HepG2 (cell line): ENCODE measurements around the gene GEMIN2. TPM values are rescaled to one million over a fixed set of nuclear protein-coding genes. Genes with fewer than 3 reads are reported as not detected.
A peak's percentile ranks its signal among the peaks of the same experiment; 100 is the strongest.

Experiments used
- GATAD2A ChIP-seq: IDR thresholded peaks from 2 replicates; pipeline ENCODE4 v1.6.1; 2016
- HDAC1 ChIP-seq: sonication (generic); formaldehyde crosslinking; IDR thresholded peaks from 2 replicates; pipeline ENCODE4 v1.5.1; 2020; ENCODE audit warnings: mild to moderate bottlenecking, missing genetic modification reagents
- HNRNPK ChIP-seq: fragments of 200-400 bp; formaldehyde crosslinking; IDR thresholded peaks from 2 replicates; pipeline ENCODE4 v1.6.1; 2018; ENCODE audit warnings: low read length, low read depth, moderate library complexity, mild to moderate bottlenecking; ENCODE audit not compliant: poor library complexity, severe bottlenecking
- JUND ChIP-seq: sonication (generic); formaldehyde crosslinking; IDR thresholded peaks from 2 replicates; pipeline ENCODE4 v1.8.0; 2022; ENCODE audit warnings: mild to moderate bottlenecking, missing genetic modification reagents
- KAT7 ChIP-seq: IDR thresholded peaks from 2 replicates; pipeline ENCODE4 v1.6.1; 2018; ENCODE audit warnings: borderline replicate concordance, missing compliant biosample characterization
- KDM3A ChIP-seq: IDR thresholded peaks from 2 replicates; pipeline ENCODE4 v1.6.1; 2018; ENCODE audit warnings: low read depth, missing compliant biosample characterization
- NFIB ChIP-seq: sonication (generic); formaldehyde crosslinking; IDR thresholded peaks from 2 replicates; pipeline ENCODE4 v1.9.0; 2021; ENCODE audit warnings: missing genetic modification reagents, mild to moderate bottlenecking, borderline replicate concordance
- SIN3A ChIP-seq: IDR thresholded peaks from 2 replicates; pipeline ENCODE4 v1.6.1; 2011; ENCODE audit warnings: low read depth, mild to moderate bottlenecking, control low read depth, low read length, borderline replicate concordance
- SOX13 ChIP-seq, 3 experiments: fragments of 450-650 bp in 1 of 3; sonication (generic) in 1 of 3; formaldehyde crosslinking in 1 of 3; IDR thresholded peaks in 2 of 3; conservative IDR thresholded peaks in 1 of 3; 2 replicates each; pipeline versions ENCODE4 v1.5.0 to v1.6.1; 2016 to 2020; ENCODE audit warnings: antibody characterized with exemption in 1 of 3, mild to moderate bottlenecking in 1 of 3, missing compliant biosample characterization in 1 of 3, missing genetic modification reagents in 1 of 3, moderate library complexity in 1 of 3
- TGIF2 ChIP-seq: IDR thresholded peaks from 2 replicates; pipeline ENCODE4 v1.6.1; 2016; ENCODE audit warnings: control low read depth, missing compliant biosample characterization
- THAP11 ChIP-seq: IDR thresholded peaks from 2 replicates; pipeline ENCODE4 v1.6.1; 2016; ENCODE audit warnings: missing biosample characterization, missing genetic modification reagents
- YEATS4 ChIP-seq: sonication (generic); formaldehyde crosslinking; IDR thresholded peaks from 2 replicates; pipeline ENCODE4 v1.4.0; 2020; ENCODE audit warnings: missing genetic modification reagents, borderline replicate concordance
- ZFY ChIP-seq: sonication (generic); formaldehyde crosslinking; IDR thresholded peaks from 2 replicates; pipeline ENCODE4 v1.4.0; 2020; ENCODE audit warnings: missing genetic modification reagents
- ZNF24 ChIP-seq: fragments of 450-650 bp; IDR thresholded peaks from 2 replicates; pipeline ENCODE4 v1.6.1; 2017; ENCODE audit warnings: antibody characterized with exemption, mild to moderate bottlenecking
- ZNF720 ChIP-seq: sonication (generic); formaldehyde crosslinking; IDR thresholded peaks from 2 replicates; pipeline ENCODE4 v1.4.0; 2020; ENCODE audit warnings: missing genetic modification reagents
- polyA plus RNA-seq, 8 experiments: library from polyadenylated mRNA; depleted of rRNA in 3 of 8; stranded (reverse) in 7 of 8; unstranded in 1 of 8; fragments of >200 nt; fragmentation: Illumina TruSeq in 4 of 8; extraction: Trizol in 4 of 8; gene quantifications; 2 replicates each; pipeline versions ENCODE4 v1.2.1 to v1.2.3, GENCODE V29; 2011 to 2016; ENCODE audit warnings: low read depth in 4 of 8, missing spikeins in 1 of 8, mixed read lengths in 1 of 8; ENCODE audit not compliant: insufficient read depth in 1 of 8
- total RNA-seq, 5 experiments: library from RNA; depleted of rRNA; stranded (reverse); fragments of >200 nt; fragmentation: Illumina TruSeq; extraction: Trizol; gene quantifications; 2 replicates each; pipeline ENCODE4 v1.2.3, GENCODE V29; 2016; ENCODE audit warnings: low read depth in 1 of 5
- TF ChIP-seq, protein P1 (sequence below): sonication (generic); formaldehyde crosslinking; conservative IDR thresholded peaks from 2 replicates; pipeline ENCODE4 v1.8.1; 2023; ENCODE audit warnings: missing genetic modification reagents
- TF ChIP-seq, protein P2 (sequence below): sonication (generic); formaldehyde crosslinking; IDR thresholded peaks from 2 replicates; pipeline ENCODE4 v1.4.0; 2020; ENCODE audit warnings: missing genetic modification reagents
- TF ChIP-seq, protein P3 (sequence below): sonication (generic); formaldehyde crosslinking; IDR thresholded peaks from 2 replicates; pipeline ENCODE4 v1.4.0; 2020; ENCODE audit warnings: missing genetic modification reagents
- TF ChIP-seq, protein P4 (sequence below): sonication (generic); formaldehyde crosslinking; IDR thresholded peaks from 2 replicates; pipeline ENCODE4 v1.4.0; 2020; ENCODE audit warnings: missing genetic modification reagents, borderline replicate concordance
- TF ChIP-seq, protein P5 (sequence below): sonication (generic); formaldehyde crosslinking; IDR thresholded peaks from 2 replicates; pipeline ENCODE4 v1.4.0; 2020; ENCODE audit warnings: missing genetic modification reagents, borderline replicate concordance

Gene GEMIN2
- total and polyA plus RNA-seq, 2 of the 13 experiments (the other 11 are each of a cell fraction or from before 2014, with no cell fraction given): 54.8 to 110 TPM

DNA sequence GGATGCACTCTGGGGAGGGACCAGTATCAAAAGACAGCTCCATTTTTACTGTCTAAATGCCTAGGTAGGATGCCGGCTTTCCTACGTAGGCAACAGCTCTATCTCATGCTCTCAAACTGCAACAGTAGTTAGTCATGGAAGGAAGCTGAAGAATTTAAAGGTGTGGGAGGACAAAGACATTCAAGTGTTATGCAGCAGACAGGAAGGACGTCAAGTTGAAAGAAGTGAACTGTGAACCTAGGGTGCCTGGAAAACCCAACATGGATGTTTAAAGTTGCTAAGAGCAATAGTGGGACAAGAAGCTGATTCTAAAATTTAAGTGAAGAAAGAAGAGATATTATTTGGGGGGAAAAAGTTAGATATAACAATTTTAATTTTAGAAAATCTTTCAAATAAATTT is 17.0 kb upstream of the GEMIN2 start (continued):
- TF ChIP-seq, protein P1, sequence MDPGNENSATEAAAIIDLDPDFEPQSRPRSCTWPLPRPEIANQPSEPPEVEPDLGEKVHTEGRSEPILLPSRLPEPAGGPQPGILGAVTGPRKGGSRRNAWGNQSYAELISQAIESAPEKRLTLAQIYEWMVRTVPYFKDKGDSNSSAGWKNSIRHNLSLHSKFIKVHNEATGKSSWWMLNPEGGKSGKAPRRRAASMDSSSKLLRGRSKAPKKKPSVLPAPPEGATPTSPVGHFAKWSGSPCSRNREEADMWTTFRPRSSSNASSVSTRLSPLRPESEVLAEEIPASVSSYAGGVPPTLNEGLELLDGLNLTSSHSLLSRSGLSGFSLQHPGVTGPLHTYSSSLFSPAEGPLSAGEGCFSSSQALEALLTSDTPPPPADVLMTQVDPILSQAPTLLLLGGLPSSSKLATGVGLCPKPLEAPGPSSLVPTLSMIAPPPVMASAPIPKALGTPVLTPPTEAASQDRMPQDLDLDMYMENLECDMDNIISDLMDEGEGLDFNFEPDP: 0 out of 2 replicates have a peak, but pooled peaks have one; percentile 7
- TF ChIP-seq, protein P2, sequence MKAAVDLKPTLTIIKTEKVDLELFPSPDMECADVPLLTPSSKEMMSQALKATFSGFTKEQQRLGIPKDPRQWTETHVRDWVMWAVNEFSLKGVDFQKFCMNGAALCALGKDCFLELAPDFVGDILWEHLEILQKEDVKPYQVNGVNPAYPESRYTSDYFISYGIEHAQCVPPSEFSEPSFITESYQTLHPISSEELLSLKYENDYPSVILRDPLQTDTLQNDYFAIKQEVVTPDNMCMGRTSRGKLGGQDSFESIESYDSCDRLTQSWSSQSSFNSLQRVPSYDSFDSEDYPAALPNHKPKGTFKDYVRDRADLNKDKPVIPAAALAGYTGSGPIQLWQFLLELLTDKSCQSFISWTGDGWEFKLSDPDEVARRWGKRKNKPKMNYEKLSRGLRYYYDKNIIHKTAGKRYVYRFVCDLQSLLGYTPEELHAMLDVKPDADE: no peak
- TF ChIP-seq, protein P3, sequence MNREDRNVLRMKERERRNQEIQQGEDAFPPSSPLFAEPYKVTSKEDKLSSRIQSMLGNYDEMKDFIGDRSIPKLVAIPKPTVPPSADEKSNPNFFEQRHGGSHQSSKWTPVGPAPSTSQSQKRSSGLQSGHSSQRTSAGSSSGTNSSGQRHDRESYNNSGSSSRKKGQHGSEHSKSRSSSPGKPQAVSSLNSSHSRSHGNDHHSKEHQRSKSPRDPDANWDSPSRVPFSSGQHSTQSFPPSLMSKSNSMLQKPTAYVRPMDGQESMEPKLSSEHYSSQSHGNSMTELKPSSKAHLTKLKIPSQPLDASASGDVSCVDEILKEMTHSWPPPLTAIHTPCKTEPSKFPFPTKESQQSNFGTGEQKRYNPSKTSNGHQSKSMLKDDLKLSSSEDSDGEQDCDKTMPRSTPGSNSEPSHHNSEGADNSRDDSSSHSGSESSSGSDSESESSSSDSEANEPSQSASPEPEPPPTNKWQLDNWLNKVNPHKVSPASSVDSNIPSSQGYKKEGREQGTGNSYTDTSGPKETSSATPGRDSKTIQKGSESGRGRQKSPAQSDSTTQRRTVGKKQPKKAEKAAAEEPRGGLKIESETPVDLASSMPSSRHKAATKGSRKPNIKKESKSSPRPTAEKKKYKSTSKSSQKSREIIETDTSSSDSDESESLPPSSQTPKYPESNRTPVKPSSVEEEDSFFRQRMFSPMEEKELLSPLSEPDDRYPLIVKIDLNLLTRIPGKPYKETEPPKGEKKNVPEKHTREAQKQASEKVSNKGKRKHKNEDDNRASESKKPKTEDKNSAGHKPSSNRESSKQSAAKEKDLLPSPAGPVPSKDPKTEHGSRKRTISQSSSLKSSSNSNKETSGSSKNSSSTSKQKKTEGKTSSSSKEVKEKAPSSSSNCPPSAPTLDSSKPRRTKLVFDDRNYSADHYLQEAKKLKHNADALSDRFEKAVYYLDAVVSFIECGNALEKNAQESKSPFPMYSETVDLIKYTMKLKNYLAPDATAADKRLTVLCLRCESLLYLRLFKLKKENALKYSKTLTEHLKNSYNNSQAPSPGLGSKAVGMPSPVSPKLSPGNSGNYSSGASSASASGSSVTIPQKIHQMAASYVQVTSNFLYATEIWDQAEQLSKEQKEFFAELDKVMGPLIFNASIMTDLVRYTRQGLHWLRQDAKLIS (CRISPR knock-in tag): 0 out of 2 replicates have a peak, but pooled peaks have one; percentile 36
- TF ChIP-seq GATAD2A (CRISPR knock-in tag) (peak; percentile 77), SOX13 (IDR thresholded peaks at IDR 0.05) (peak; percentile 26; the same call in 1 of the 2 replicates), SOX13 (CRISPR knock-in tag; conservative IDR thresholded peaks at IDR 0.05 in 1 of 2, IDR thresholded peaks at IDR 0.05 in 1 of 2) (peak in 1 of 2 experiments; percentile 80; a peak in 2 of 4 replicates), KDM3A (no peak), ZFY (CRISPR knock-in tag) (no peak), NFIB (CRISPR knock-in tag) (no peak), TGIF2 (CRISPR knock-in tag) (no peak), YEATS4 (no peak), THAP11 (CRISPR knock-in tag) (no peak), ZNF720 (CRISPR knock-in tag) (no peak), JUND (CRISPR knock-in tag) (no peak), SIN3A (no peak), ZNF24 (no peak), HDAC1 (peak; percentile 11; the same call in 1 of the 2 replicates), HNRNPK (no peak), KAT7 (CRISPR knock-in tag) (no peak; the same call in 1 of the 2 replicates)
- TF ChIP-seq, protein P4, sequence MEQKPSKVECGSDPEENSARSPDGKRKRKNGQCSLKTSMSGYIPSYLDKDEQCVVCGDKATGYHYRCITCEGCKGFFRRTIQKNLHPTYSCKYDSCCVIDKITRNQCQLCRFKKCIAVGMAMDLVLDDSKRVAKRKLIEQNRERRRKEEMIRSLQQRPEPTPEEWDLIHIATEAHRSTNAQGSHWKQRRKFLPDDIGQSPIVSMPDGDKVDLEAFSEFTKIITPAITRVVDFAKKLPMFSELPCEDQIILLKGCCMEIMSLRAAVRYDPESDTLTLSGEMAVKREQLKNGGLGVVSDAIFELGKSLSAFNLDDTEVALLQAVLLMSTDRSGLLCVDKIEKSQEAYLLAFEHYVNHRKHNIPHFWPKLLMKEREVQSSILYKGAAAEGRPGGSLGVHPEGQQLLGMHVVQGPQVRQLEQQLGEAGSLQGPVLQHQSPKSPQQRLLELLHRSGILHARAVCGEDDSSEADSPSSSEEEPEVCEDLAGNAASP: peak; percentile 45; the same call in 1 of the 2 replicates
- TF ChIP-seq, protein P5, sequence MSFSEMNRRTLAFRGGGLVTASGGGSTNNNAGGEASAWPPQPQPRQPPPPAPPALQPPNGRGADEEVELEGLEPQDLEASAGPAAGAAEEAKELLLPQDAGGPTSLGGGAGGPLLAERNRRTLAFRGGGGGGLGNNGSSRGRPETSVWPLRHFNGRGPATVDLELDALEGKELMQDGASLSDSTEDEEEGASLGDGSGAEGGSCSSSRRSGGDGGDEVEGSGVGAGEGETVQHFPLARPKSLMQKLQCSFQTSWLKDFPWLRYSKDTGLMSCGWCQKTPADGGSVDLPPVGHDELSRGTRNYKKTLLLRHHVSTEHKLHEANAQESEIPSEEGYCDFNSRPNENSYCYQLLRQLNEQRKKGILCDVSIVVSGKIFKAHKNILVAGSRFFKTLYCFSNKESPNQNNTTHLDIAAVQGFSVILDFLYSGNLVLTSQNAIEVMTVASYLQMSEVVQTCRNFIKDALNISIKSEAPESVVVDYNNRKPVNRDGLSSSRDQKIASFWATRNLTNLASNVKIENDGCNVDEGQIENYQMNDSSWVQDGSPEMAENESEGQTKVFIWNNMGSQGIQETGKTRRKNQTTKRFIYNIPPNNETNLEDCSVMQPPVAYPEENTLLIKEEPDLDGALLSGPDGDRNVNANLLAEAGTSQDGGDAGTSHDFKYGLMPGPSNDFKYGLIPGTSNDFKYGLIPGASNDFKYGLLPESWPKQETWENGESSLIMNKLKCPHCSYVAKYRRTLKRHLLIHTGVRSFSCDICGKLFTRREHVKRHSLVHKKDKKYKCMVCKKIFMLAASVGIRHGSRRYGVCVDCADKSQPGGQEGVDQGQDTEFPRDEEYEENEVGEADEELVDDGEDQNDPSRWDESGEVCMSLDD (CRISPR knock-in tag): no peak
